ENCODE data around the gene NTRK3. TPM values are rescaled to one million over a fixed set of nuclear protein-coding genes. Genes with fewer than 3 reads are reported as not detected.

Gene NTRK3
- total and polyA plus RNA-seq, 2 of the 8 experiments (the other 6 are each of a cell fraction or from before 2014, with no cell fraction given): 4.5 to 6.8 TPM

- TF ChIP-seq EP300 (IDR thresholded peaks at IDR 0.05; ENCODE audit: borderline replicate concordance in 1 of 2, low read depth in 2 of 2, low read length in 2 of 2): no peak
- TF ChIP-seq RBBP5 (IDR thresholded peaks at IDR 0.05; ENCODE audit: borderline replicate concordance, low read depth, low read length): no peak
- no peak for TF ChIP-seq MAX (IDR thresholded peaks at IDR 0.05)
- TF ChIP-seq EGR1 (IDR thresholded peaks at IDR 0.05; ENCODE audit: borderline replicate concordance, low read depth, low read length): no peak
- TF ChIP-seq BCL11A (IDR thresholded peaks at IDR 0.05; ENCODE audit: low read depth in 2 of 2, low read length in 2 of 2): no peak
- no peak for TF ChIP-seq POU5F1 (IDR thresholded peaks at IDR 0.05; ENCODE audit: low read depth, low read length)
- TF ChIP-seq RAD21 (IDR thresholded peaks at IDR 0.05 in 1 of 2, conservative IDR thresholded peaks at IDR 0.05 in 1 of 2; ENCODE audit: low read depth in 2 of 2, low read length in 2 of 2): no peak
Measured at GRCh38 chr15:87877822-87878542, 378.6 kb downstream of the NTRK3 start (continued).
